GM18505 (cell line): ENCODE measurements around the gene SAP30L.
A peak's percentile ranks its signal among the peaks of the same experiment; 100 is the strongest.

Experiments
- ATAC-seq: cut with Tn5 transposase; IDR thresholded peaks from one replicate; pipeline ENCODE4 v1.9.1; 2021; ENCODE audit not compliant: unreplicated experiment
- POLR2A ChIP-seq: IDR thresholded peaks from 4 replicates; pipeline ENCODE4 v1.6.1; 2011; ENCODE audit warnings: borderline replicate concordance; ENCODE audit not compliant: insufficient read depth, insufficient read length; ENCODE audit errors: extremely low read depth

SAP30L gene

GRCh38 chr5:154459015-154459414, 13.2 kb downstream of the SAP30L start:
- ATAC-seq = no peak
- TF ChIP-seq POLR2A = no peak

GRCh38 chr5:154460172-154460571, 14.4 kb downstream of the SAP30L start:
- no peak for TF ChIP-seq POLR2A
- no peak for ATAC-seq

GRCh38 chr5:154461531-154461930, 15.7 kb downstream of the SAP30L start:
- no peak for ATAC-seq

GRCh38 chr5:154464438-154464837, 18.6 kb downstream of the SAP30L start:
- TF ChIP-seq POLR2A = no peak
- ATAC-seq = no peak

More at GRCh38 chr5:154461531-154461930, 15.7 kb downstream of the SAP30L start:
- no peak for TF ChIP-seq POLR2A

GRCh38 chr5:154465169-154465568, 19.4 kb downstream of the SAP30L start:
- no peak for ATAC-seq
- TF ChIP-seq POLR2A = no peak

GRCh38 chr5:154466147-154466546, 20.4 kb downstream of the SAP30L start:
- no peak for ATAC-seq
- no peak for TF ChIP-seq POLR2A

- no peak for TF ChIP-seq POLR2A
- ATAC-seq = no peak
Observed at GRCh38 chr5:154466671-154467070, 20.9 kb downstream of the SAP30L start.

GRCh38 chr5:154467655-154468354, 22.0 kb downstream of the SAP30L start:
- no peak for TF ChIP-seq POLR2A
- peak; percentile 81 for ATAC-seq

GRCh38 chr5:154470137-154470536, 24.3 kb downstream of the SAP30L start:
- no peak for TF ChIP-seq POLR2A
- ATAC-seq = no peak

GRCh38 chr5:154470947-154471870, 25.4 kb downstream of the SAP30L start:
- TF ChIP-seq POLR2A = no peak
- no peak for ATAC-seq

- no peak for ATAC-seq
Observed at GRCh38 chr5:154472871-154473580, 27.2 kb downstream of the SAP30L start.

GRCh38 chr5:154473581-154474283, 27.9 kb downstream of the SAP30L start:
- TF ChIP-seq POLR2A = no peak
- ATAC-seq = no peak

More at GRCh38 chr5:154472871-154473580, 27.2 kb downstream of the SAP30L start:
- TF ChIP-seq POLR2A = no peak
